CD4-positive, alpha-beta T cell treated with Interleukin-21 for 1 hour (primary cell): ENCODE data around the gene MAP3K2.
"Not testable (repeated sequence)": the region's sequence is repeated elsewhere in the genome, so short reads cannot be mapped to it uniquely, and the experiment has no call there.

ENCODE experiments used
- DNase-seq: peaks from one replicate; pipeline ENCODE4 v3.0.0-alpha.2; 2020

MAP3K2 gene

DNA sequence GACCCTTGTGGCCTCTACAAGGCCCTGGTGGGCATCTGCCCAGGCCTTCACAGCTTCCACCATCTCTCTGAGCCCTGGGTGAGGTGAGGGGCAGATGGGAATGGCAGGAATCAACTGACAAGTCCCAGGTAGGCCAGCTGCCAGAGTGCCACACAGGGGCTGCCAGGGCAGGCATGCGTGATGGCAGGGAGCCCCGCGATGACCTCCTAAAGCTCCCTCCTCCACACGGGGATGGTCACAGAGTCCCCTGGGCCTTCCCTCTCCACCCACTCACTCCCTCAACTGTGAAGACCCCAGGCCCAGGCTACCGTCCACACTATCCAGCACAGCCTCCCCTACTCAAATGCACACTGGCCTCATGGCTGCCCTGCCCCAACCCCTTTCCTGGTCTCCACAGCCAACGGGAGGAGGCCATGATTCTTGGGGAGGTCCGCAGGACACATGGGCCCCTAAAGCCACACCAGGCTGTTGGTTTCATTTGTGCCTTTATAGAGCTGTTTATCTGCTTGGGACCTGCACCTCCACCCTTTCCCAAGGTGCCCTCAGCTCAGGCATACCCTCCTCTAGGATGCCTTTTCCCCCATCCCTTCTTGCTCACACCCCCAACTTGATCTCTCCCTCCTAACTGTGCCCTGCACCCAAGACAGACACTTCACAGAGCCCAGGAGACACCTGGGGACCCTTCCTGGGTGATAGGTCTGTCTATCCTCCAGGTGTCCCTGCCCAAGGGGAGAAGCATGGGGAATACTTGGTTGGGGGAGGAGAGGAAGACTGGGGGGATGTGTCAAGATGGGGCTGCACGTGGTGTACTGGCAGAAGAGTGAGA lies 32.5 kb upstream of the MAP3K2 start:
- DNase-seq: no peak

GRCh38 chr2:127419448-127420038 lies 31.8 kb upstream of the MAP3K2 start:
- DNase-seq: no peak

DNA sequence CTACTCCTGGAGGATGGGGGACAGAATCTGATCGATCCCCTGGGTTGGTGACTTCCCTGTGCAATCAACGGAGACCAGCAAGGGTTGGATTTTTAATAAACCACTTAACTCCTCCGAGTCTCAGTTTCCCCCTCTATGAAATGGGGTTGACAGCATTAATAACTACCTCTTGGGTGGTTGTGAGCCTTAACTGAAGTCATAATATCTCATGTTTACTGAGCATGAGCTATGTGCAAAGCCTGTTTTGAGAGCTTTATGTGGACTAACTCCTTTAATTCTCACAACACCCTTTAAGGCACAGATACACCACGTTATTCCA lies 31.3 kb upstream of the MAP3K2 start:
- no peak for DNase-seq

DNA sequence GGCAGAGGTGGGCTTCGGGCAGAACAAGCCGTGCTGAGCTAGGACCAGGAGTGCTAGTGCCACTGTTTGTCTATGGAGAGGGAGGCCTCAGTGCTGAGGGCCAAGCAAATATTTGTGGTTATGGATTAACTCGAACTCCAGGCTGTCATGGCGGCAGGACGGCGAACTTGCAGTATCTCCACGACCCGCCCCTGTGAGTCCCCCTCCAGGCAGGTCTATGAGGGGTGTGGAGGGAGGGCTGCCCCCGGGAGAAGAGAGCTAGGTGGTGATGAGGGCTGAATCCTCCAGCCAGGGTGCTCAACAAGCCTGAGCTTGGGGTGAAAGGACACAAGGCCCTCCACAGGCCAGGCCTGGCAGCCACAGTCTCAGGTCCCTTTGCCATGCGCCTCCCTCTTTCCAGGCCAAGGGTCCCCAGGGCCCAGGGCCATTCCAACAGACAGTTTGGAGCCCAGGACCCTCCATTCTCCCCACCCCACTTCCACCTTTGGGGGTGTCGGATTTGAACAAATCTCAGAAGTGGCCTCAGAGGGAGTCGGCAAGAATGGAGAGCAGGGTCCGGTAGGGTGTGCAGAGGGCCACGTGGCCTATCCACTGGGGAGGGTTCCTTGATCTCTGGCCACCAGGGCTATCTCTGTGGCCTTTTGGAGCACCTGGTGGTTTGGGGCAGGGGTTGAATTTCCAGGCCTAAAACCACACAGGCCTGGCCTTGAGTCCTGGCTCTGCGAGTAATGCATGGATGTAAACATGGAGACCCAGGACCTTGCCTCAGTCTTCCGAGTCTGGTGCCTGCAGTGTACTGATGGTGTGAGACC lies 30.7 kb upstream of the MAP3K2 start, which contains the start of gene PROC:
Gene PROC (plus strand): TSS at position 128 of the 812 bp plus-strand sequence. CDS start 1,516 bp downstream, outside the sequence.
- DNase-seq: no peak

GRCh38 chr2:127417406-127417805 lies 29.6 kb upstream of the MAP3K2 start:
- DNase-seq: no peak

- no peak for DNase-seq
These were observed 28.8 kb upstream of the MAP3K2 start for GRCh38 chr2:127416506-127417001.

DNA sequence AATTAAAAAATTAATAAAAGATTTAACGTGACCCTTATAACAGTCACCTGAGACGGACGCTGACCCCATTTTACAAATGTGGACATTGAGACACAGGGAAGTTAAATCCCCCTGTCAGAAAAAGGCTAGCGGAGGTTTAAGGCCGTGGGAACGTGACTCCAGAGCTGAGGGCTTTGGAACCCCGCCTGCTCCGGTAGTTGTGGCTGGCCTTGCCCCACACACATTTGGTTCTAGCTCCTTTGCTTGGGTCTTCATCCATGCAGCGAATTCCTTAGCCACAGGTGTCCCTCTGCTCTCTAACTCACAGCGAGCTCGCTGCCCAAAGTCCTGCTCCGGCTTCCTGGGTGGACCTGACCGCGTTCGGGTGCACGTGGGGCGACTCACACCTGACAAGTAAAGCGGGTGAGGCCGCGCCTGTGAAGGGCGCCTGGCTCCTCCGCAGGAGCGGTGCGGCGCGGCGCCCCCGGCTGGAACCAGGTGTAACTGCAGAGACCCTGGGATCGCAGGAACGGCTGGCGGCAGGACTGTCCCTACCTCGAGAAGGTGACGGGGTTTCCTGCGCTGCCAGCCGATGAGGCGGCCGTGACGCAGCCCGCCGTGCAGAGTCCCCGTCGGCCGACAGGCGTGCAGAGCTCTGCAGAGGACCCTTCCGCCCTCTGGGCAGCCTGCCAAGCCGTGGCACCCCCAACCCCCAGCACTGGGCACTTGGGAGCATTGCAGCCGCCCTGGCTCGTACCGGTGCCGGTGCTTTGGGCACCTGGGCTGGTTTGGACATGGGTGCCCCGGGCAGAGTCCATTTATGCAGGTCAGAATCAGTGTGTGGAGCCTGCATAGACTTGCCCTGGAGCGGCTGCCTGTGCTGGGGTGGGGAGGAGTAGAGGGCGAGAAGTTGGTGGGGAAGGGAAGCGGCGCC lies 28.1 kb upstream of the MAP3K2 start:
- DNase-seq: peak; percentile 87

DNA sequence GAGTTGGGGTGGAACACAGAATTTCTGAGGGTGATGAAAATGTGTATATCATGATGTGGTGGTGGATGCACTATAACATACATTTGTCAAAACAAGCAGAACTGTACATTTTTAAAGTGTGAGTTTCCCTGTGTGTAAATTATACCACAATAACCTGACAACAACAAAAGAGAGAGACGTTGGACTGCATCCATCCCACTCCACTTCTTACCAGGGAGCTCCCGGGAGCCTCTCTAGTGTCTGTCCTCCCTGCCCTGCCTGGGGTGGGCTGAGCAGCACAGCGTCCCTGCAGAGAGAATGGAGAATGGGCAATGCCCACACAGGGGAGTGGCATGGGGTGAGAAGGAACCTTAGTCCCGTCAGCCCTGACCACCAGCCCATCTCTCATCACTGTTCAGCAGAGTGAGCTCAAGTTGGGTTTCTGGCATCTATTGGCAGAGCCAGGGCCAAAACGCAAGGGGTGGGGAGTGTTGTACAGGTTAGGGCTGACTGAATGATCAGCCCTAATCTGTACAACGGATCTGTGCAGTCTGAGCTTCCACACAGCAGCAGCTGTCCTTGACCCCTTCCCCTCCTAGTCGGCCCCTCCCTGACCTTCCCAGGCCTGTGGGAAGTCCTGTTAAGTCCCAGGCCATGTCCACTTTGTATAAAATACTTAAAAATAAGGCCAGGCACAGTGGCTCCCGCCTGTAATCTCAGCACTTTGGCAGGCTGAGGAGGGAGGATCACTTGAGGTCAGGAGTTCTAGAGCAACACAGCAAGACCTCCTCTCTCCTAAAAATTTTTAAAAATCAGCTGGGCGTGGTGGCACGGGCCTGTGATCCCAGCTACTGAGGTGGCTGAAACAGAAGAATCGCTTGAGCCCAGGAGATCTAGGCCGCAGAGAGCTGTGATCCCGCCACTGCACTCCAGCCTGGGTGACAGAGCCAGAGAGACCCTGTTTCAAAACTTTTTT lies 27.1 kb upstream of the MAP3K2 start:
- DNase-seq: no peak

DNA sequence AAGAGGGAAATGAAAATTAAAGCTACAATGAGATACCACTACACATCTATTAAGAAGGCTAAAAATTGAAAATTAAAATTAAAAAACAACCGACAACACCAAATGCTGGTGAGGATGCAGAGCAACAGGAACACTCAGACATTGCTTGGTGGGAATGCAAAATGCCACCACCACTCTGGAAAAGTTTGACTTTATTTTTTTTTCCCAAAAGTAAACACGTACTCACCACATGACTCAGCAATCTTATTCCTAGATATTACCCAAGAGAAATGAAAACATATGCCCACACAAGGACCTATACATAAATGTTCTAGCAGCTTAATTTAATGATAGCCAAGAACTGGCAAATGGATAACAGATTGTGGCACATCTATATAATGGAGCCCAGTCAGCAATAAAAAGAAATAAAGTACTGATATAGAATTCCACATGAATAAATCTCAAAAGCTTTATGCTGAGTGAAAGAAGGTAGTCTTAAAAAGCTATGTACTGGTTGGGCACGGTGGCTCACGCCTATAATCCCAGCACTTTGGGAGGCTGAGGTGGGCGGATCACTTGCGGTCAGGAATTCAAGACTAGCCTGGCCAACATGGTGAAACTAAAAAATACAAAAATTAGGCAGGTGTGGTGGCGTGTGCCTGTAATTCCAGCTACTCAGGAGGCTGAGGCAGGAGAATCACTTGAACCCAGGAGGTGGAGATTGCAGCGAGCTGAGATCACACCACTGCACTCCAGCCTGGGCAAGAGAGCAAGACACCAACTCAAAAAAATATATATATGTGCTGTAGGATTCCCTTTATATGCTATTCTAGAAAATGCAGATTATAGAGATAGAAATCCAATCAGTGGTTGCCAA lies 26.2 kb upstream of the MAP3K2 start:
- DNase-seq: no peak

DNA sequence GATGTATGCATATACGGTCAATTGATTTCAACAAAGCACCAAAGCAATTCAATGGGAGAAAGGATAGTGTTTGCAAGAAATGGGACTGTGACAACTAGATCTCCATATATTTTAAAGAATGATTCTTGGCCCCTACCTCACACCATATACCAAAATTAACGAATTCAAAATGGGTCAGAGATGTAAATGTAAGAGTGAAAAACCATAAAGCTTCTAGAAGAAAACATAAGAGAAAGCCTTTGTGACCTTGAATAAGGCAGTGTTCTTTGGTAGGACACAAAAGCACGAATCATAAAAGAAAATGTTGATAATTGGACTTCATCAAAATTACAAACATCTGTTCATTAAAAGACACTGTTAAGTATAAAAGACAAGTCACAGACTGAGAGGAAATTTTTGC lies 25.4 kb upstream of the MAP3K2 start:
- no peak for DNase-seq

- no peak for DNase-seq
These were observed 24.0 kb upstream of the MAP3K2 start for GRCh38 chr2:127411653-127412369.

DNA sequence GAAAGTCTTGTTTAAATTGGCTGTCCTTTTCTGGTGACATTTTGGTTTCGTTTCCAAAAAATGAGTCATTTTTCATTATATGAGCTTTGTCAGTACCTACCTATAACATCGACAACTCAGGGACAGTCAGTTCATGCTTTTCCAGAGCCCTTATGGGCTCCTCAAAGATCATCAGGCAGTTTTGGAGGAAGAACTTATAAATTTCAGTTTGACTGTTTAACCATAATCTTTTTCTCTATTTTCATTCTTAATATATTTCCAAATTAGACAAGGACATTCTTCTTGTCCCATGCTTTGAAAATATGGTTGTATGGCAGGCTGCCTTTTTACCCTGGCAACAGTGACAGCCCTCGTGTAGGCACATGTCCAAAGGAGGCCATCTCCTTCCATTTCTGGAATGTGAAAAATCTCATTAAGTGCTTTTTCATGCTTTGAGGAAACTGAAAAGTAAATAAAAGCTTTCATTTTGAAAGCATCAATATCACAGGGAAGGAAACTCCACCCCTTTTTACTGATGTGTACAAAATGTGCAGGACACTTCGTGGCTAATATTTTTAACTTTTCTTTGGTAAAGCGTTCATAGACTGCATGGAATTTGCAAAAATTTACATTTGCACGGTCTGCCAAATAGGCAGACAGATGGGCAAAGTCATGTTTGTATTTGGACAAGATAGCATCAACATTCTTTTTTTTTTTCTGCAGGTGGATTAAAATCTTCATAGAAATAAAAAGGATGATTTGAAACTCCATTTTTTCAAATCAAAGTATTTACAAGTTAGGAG lies 23.3 kb upstream of the MAP3K2 start:
- no peak for DNase-seq

DNA sequence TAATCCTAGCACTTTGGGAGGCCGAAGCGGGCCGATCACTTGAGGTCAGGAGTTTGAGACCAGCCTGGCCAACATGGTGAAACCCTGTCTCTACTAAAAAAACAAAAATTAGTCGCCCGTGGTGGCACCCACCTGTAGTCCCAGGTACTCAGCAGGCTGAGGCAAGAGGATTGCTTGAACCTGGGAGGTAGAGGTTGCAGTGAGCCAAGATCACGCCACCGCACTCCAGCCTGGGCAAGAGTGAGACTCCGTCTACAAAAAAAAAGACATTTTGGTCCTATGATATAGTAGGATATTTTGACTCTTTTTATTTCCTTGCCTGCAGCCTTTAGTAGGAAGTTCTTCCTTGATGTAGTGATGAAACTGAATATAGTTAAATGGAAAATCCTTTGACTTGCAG lies 21.9 kb upstream of the MAP3K2 start:
- DNase-seq: not testable (repeated sequence)

GRCh38 chr2:127408807-127409099 lies 21.0 kb upstream of the MAP3K2 start:
- DNase-seq: no peak

DNA sequence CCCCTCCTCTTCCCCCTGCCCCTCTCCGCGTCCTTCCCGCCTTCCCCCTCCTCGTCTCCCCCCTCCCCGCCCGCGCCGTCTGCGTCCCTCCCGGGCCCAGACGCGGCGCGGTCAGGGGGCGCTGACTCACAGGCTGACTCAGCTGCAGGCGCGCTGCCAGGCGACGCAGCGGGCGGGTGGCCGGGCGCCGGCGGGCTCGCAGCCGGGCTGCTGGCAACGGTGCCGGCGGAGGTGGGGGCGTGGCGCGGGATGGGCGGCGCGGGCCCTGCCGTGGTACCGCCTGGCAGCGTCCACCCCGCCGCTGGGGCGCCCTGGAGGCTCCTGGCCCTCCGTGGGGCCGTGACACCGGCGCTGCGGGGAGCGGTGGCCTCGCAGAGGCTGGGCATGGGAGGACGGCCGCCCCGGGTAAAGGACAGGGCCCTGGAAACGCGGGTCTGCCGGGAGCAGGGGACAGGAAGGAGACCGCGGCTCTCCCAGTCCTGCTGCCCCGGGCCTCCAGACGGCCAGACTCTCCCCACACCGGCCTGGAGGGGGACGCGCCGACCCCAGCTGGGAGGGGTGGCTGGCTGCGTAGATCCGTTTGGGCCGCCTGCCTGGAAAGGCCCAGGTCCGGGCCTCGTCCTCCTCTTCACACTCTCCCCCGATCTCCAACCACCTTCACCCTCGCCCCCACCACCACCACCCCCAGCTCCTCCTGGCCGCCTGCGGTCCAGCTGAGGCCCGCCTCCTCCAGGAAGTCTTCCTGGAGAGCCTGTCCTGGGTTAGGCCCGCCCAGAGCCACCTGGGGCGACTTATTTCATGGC lies 20.4 kb upstream of the MAP3K2 start:
- DNase-seq: peak; percentile 87

- no peak for DNase-seq
These were observed 19.9 kb upstream of the MAP3K2 start for GRCh38 chr2:127407661-127408003.

GRCh38 chr2:127407091-127407490 lies 19.3 kb upstream of the MAP3K2 start:
- no peak for DNase-seq

DNA sequence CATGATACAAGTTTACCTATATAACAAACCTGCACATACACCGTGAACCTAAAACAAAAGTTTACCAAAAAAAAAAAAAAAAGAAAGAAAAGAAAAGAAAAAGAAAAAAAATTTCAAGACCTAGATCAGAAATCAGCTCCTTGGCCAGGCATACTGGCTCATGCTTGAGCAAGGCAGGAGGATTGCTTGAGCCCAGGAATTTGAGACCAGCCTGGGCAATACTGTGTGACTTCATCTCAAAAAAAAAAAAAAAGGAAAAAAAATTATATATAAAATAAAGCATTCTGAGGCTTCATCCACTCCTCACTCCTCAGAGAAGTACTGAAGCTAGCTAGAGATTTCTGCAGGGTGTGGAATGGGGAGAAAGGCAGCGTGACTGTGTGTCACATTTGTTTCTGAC lies 18.7 kb upstream of the MAP3K2 start:
- DNase-seq: no peak
